Retina (tissue), 1 donor: ENCODE measurements around the gene ATAT1.
A peak's percentile ranks its signal among the peaks of the same experiment; 100 is the strongest.

ENCODE experiments used
- DNase-seq: peaks from one replicate; pipeline ENCODE4 v3.0.0-alpha.2; 2016

Gene ATAT1

GRCh38 chr6:30613251-30614043 lies 13.2 kb upstream of the ATAT1 start:
- no peak for DNase-seq

DNA sequence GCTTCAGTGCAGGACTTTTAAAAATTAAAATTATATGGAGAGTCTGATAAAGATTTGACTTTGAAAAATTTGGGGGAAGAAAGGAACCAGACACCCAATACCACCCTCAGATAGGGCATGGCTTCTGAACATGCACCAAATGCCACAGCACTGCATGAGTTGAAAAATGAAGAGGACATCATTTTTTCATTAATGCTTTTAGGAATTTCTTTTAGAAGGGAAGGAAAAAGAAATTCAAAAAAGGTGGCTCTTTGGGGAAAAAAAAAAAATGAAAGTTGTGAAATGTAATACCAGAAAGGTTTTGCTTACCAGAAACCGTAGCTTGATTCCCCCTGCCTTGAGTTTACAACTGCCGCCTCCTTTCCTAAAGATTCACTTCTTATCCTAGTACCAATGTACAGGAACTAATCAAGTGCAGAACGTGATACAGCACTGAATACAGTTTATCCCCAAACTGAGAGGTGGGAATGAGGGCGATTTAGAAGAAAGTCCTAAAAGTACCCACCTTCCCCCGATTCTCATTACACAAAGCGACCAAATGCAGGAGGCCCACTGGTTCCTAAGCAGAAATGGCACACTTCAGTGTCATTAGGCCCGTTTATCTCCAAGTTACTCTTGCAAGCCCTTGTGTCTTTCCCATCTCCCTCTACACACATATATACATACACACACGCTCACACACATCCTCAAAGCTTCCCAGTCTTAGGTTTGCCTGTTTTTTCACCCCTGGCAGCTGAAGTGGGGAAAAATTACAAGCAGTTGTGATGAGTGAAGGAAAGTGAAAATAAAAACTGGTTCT lies 12.4 kb upstream of the ATAT1 start:
- DNase-seq, result peak; percentile 52

GRCh38 chr6:30614843-30615218 lies 11.8 kb upstream of the ATAT1 start:
- DNase-seq, result peak; percentile 95

DNA sequence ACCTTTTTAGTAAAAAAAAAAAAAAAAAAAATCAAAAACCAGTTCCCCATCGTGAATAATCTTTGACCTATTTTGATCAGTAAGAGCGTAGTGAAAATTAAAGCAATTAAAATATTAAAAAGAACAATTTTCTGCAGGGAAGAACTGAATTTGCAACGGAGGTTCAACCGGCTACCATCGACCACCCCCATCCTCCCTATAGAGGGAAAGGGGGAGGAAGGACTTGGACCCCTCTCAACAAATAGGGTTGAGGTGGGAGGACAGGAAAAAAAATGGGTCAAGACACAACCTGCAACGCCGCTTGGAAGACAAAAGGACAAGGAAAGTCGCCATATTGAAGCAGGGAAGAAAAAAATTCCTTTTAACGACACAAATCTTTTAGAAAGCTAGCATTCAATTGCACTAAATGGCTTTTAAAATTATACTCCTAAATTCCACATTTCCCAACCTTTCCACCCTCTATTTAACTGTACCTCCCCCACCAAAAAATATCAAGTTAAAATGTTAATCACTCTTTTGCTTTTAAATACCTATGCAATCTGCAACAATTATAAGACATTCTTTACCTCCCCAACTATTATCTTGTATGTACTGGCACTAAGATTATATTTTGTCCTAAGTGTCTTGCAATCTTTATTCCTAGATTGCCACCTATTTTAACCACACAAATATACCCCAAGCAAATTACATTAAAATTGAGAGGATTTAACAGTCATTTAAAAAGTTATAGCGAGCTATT lies 11.3 kb upstream of the ATAT1 start:
- no peak for DNase-seq

- DNase-seq, result peak; percentile 78
Measured at GRCh38 chr6:30615958-30616810, 10.5 kb upstream of the ATAT1 start.

- peak; percentile 100 for DNase-seq
Measured at GRCh38 chr6:30616811-30617564, 9.7 kb upstream of the ATAT1 start, which contains the start of gene PPP1R10. Gene PPP1R10 (minus strand): TSS chr6:30617243. CDS start chr6:30609944, 7,299 bp downstream.

DNA sequence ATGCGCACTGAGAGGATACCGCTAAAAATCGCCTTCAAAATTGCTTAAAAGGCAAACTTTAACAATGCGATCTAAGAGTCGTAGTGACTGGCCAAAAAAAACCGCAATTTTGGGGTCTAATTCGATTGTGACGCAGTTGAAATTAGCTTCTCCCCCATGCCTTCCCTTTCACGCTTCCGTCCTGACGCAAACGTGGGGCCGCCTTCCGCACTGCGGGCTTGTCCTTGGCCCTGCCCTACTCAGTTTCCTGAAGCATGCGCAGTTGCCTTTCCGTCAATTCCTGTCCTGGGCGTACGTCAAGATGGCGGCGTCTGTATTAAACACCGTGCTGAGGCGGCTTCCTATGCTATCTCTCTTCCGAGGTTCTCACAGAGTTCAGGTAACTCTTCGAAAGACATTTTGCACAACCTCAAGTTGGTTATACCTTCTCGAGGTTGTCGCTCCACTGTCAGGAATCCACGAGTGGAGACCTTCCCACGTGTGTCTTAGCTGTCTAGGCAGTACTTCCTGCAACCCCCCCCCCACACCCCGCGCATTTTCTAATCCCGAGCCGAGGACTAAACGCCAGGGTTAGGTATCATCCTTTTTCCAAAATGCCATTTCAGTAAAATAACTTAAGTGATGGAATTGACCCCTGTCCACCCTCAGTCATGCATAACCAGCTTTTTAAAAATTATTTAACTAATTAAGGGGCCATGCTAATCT lies 9.0 kb upstream of the ATAT1 start, which contains the start of gene MRPS18B:
MRPS18B (plus strand) TSS at position 276 of the 705 bp plus-strand sequence; CDS start at position 302, 26 bp downstream.
- DNase-seq, result peak; percentile 99

DNA sequence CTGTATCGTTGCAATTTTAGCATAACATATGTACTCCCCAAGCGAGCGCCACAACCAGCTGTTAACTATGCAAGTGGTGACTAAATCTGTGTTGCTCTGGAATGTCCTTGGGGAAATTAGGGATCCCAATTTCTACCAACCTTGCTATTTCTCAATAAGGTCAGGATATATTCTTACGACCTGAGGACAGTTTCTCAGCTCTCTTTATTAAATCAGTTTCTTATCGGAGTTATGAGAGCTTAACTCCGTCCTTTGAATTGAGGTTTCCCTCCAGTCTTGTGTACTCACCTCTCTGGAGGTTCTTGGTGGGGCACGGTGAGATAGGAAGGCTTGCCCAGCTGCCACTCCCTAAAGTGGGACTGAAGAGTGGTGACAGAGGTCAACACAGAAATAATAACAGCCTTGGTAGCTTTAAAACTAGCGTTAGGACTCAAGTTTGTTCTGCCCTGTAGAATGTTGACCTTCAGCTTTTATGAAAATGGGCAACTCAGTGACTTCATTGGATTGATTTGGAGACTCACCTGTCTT lies 8.3 kb upstream of the ATAT1 start:
- DNase-seq, result no peak

GRCh38 chr6:30619561-30619960 lies 7.1 kb upstream of the ATAT1 start:
- no peak for DNase-seq

- DNase-seq, result no peak
Measured at GRCh38 chr6:30625511-30625910, 1.2 kb upstream of the ATAT1 start.

DNA sequence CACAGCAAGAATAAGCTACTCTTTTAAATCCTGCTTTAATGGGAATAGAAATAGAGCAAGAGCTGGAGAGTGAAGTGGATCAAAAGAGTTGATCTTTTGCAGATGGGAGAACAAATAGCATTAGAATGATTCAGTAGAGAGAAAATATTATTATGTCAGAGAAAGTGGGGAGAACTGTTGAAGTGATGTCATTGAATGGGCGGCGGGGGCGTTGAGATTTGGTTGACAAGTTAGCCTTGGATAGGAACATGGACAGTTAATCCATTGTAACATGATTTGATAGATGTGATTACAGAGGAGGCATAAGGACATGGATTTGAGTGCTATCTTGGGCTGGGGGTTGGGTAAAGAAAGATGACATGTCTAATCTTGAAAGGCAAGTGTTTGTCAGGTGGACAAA lies 9.2 kb downstream of the ATAT1 start:
- no peak for DNase-seq

- DNase-seq, result no peak
Measured at GRCh38 chr6:30640481-30640880, 13.8 kb downstream of the ATAT1 start.

- DNase-seq, result no peak
Measured at GRCh38 chr6:30641048-30641447, 14.4 kb downstream of the ATAT1 start.

GRCh38 chr6:30643656-30644055 lies 17.0 kb downstream of the ATAT1 start:
- no peak for DNase-seq

DNA sequence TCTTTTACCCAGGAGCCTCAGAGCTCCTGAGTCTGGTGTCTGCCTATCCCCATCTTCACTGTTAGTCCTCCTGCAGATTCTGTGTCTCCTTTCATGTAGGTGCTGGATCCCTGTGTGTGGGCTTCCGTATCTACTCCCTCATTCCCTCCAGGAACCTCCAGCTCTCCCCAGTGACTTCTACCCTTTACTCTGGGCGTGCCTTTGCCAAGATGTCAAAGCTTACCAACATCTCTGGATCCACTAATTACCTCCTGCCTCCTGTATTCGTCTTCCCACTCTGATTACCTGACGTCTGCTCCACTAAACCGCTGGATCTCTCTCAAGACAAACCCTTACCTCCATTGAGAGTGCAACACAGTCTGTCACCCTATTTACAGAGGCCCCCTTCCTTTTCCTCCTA lies 18.1 kb downstream of the ATAT1 start:
- DNase-seq, result no peak

GRCh38 chr6:30645989-30646388 lies 19.3 kb downstream of the ATAT1 start:
- DNase-seq, result no peak

DNA sequence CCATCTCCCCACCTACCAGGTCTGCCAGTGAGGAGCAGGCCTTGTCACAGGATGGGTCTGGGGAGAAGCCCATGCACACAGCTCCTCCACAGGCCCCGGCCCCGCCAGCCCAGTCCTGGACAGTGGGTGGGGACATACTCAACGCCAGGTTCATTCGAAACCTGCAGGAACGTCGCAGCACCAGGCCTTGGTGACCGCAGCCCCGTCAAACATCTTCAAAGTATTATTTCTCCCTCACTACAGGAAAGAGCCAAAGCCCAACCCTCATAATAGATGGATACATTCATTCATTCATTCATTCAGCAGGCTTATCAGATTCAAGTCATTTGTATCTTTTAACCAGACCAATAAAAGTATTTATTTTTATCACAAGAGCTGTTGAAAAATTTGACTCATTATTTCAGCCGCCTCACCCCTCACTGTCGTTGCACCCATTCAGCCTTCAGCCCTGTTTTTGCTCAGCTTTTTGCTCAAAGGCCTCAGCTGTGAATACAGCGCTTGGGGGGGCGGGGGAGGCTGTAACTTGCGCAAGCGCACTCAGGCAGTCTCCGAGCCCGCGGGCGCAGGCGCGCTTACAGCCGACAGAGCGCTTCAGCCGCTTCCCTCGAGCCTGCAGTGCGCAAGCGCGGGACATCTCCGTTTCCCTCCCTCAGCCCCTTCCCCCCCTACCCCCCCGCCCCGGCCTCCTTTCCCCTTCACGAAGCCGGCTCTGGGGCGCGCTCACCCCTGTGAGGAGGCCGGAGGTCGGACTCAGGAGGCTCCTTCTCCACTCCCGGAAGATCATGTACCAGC lies 20.0 kb downstream of the ATAT1 start, which contains the start of gene C6orf136:
C6orf136 (plus strand) TSS at position 684 of the 792 bp plus-strand sequence; CDS start at position 783, 99 bp downstream.
- DNase-seq, result no peak

GRCh38 chr6:30647242-30648116 lies 20.8 kb downstream of the ATAT1 start:
- DNase-seq, result peak; percentile 96
